Measurements from ENCODE around the gene ANKRD13A.

ANKRD13A gene

DNA sequence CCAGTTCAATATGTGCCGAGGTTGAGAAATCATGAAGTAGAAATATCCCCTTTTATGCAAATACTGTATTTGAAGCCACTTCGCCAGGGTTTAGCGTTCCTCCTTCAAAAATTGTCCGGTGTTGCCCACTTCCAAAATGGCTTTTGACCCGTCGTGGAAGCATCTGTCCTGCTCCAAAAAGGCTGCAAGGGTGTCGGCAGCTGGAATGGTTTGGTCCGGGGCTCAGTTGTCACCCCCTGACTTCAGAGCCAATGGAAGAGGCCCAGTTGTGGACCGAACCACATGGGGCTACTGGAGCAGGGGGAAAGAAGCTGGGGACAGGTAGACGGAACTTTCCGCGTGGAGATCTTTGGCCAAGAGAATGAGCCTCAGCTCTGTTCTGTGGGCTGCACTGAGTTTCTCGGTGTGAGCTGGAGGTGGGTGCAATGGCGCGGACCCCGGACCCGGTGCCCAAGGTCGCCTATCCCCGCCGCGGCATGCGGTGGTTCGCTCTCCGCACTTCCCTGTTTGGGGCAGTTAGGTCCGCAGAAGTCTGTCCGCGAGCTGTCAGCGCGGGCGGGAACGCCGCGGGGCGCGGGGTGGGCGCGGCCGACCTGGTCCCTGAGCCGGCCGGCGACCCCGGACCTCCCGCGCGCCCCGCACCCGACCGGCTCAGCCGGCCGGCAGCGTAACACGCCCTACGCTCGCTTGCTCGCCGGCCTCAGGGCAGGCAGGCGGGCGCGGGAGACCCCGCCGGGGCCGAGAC lies at the start of gene ANKRD13A:
ANKRD13A (plus strand) TSS at position 527 of the 745 bp plus-strand sequence. CDS start 259 bp downstream, outside the sequence.
- peak; percentile 70 for DNase-seq (ENCODE audit: low read depth)

- no peak for DNase-seq (ENCODE audit: low read depth)
These were observed 48.6 kb upstream of the ANKRD13A start for GRCh38 chr12:109950625-109951024.

DNA sequence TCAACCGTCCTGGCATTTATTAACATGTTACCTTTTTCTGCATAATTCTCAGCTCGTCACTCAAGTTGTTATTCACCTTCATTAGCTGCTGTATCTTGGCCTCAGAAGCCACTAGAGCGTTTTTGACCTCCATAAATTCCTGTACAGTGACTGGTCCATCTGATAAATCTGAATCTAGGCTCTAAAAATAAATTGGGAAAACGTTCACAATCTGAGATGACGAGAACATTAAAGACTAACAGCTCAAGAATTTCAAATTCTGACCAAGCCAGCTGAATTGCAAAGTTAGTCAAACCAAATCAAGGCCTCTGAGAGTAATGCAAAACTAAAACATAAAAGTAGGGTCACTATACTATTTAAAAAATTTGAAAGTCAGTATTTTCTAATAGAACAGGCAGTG lies 48.1 kb upstream of the ANKRD13A start:
- DNase-seq (ENCODE audit: low read depth) = no peak

DNA sequence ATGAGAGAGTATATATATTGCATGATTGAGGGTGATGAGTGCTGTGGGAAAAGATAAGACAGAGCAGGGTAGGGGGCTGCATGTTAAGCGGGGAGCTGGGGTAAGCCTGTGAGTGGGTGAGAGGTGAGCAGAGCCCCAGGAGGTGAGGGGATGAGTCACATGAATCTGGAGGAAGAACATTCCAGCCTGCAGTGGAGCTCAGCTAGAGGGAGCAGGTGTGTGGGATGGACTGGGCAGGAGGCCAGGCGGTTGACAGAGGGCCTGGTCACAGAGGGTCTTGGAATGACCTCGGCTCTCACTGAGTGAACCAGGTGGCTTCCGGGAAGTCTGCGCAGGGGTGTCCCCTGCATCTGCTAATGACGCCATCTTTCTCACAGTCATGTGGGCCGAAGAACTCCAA lies 47.5 kb upstream of the ANKRD13A start:
- DNase-seq (ENCODE audit: low read depth) = no peak

DNA sequence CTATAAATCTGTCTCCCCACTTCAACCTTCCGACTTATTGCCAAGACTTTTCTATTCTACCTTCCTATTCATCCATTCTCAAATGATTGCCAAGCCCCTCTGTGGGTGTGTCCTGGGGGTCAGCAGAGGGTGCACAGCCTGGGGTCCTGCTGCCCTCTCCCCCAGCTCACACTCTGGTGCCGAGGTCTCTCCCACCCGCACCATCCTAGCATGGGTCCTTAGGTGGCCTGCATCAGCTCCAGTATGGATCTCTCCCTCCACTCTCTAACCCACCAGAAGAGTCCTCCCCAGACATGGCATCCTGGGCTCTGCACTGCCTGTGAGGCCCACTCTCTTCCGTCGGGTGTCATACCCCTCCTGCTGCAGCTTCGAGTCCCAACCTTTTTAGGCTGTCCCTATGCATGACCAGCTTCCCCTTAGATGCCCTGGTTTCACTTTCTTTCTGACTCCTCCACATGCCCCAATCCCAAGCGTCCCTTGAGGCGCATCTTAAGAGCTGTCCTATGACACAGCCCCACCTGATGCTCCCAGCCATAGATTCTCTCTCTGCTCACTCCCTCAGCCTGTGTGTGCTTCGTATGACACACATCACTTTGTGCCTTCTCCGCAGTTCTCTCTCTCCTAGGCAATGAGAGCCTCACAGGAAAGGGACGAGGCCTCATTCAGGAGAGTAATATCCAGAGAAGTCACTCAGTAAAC lies 46.9 kb upstream of the ANKRD13A start:
- DNase-seq (ENCODE audit: low read depth) = no peak

- no peak for DNase-seq (ENCODE audit: low read depth)
These were observed 46.4 kb upstream of the ANKRD13A start for GRCh38 chr12:109952873-109953272.

GRCh38 chr12:109953656-109954055 lies 45.6 kb upstream of the ANKRD13A start:
- DNase-seq (ENCODE audit: low read depth) = no peak

DNA sequence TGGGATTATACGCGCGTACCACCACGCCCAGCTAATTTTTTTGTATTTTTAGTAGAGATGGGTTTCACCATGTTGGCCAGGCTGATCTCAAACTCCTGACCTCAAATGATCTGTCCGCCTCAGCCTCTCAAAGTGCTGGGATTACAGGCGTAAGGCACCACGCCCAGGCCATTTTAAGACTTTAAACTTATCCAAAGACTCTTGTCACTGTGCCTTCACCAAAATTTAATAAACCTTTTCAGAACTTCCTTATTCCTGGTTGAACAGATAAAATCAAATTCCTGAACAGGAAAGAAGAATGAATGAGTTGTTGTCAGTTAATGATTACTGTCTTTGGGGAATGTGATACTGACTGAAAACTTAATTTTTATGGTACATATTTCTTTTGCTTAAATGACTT lies 40.9 kb upstream of the ANKRD13A start:
- DNase-seq (ENCODE audit: low read depth) = no peak

GRCh38 chr12:109959411-109960093 lies 39.7 kb upstream of the ANKRD13A start:
- DNase-seq (ENCODE audit: low read depth) = no peak

- no peak for DNase-seq (ENCODE audit: low read depth)
These were observed 38.0 kb upstream of the ANKRD13A start for GRCh38 chr12:109961201-109961600.

GRCh38 chr12:109961612-109962011 lies 37.6 kb upstream of the ANKRD13A start:
- no peak for DNase-seq (ENCODE audit: low read depth)

DNA sequence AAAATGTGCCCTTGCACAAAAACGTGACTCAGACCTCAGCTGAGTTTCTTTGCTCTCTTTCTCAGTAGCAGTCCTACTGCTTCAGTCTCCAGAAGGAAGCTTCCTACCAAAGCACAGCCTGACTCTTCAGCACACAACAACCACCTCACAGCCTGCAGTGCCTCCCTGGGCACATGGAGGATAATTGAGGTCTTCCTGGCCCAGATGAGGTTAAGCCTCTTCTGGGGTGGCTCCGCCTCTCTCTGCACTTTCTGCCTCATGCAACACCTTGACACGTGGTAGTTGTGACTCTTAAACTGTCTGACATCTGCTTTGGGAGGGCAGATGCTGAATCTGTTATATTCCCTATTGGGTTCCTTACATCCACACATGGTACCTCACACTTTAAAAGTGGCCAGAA lies 36.8 kb upstream of the ANKRD13A start:
- DNase-seq (ENCODE audit: low read depth) = no peak

DNA sequence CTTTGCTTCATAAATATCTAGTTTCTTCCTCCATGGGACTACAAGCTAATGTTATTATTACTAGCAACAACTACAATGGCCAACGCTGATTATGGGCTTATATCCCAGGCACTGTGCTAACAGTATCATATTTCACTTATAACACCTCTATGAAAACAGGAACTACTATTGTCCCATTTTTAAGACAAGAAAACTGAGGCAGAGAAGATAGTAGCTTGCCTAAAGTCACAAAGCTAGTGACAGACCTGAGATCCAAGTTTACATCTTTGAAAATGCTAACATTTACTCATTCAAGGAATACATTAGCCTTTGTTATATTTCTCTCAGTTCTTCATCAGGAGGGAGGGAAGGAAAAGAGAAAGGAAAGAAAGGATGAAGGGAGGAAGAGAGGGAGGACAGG lies 35.9 kb upstream of the ANKRD13A start:
- DNase-seq (ENCODE audit: low read depth) = no peak

DNA sequence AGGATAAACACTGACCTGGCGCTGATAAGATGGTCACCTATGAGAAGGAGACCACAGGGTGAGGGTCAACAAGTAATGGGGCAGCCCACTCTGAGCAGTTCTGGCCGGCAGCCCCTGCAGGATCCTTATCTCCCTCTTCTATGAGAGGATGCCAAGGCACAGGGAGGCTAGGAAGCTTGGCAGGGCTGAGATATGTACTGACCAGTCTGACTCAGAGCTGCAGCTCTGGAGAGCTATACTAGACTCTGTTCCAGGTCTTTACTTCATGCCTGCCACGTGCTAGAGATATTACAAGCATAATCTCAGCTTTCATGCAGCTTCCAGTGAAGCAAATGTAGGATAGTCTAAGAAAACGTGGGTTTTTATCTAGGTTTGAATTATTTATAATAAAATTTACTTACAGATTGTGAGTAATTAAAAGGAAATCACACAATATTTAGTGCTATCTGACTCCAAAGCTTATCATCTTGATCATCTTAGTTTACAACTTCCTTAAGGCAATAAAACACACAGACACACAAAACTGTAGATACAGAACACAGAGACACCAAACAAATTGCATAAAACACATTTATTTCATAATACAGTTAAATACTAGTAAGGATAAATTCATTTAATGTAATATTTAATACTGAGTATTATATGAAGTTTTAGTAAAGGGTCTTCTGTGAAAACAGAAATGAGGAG lies 35.3 kb upstream of the ANKRD13A start:
- no peak for DNase-seq (ENCODE audit: low read depth)

GRCh38 chr12:109966546-109966945 lies 32.7 kb upstream of the ANKRD13A start:
- DNase-seq (ENCODE audit: low read depth) = no peak

- no peak for DNase-seq (ENCODE audit: low read depth)
These were observed 31.7 kb upstream of the ANKRD13A start for GRCh38 chr12:109967383-109968031.

GRCh38 chr12:109968032-109968420 lies 31.2 kb upstream of the ANKRD13A start:
- DNase-seq (ENCODE audit: low read depth) = no peak

GRCh38 chr12:109968801-109969200 lies 30.4 kb upstream of the ANKRD13A start:
- DNase-seq (ENCODE audit: low read depth) = no peak

DNA sequence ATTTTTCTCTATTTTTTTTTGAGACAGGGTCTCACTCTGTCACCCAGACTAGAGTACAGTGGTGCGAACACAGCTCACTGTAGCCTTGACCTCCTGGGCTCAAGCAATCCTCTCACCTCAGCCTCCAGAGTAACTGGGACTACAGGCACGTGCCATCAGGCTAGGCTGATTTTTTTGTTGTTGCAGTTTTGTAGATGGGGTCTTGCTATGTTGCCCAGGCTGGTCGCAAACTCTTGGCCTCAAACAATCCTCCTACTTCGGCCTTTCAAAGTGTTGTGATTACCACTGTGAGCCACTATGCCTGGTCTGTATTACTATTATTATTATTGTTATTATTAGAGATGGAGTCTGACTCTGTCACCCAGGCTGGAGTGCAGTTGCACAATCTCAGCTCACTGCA lies 26.4 kb upstream of the ANKRD13A start:
- no peak for DNase-seq (ENCODE audit: low read depth)

GRCh38 chr12:109981311-109981710 lies 17.9 kb upstream of the ANKRD13A start:
- peak; percentile 19 for DNase-seq (ENCODE audit: low read depth)

DNA sequence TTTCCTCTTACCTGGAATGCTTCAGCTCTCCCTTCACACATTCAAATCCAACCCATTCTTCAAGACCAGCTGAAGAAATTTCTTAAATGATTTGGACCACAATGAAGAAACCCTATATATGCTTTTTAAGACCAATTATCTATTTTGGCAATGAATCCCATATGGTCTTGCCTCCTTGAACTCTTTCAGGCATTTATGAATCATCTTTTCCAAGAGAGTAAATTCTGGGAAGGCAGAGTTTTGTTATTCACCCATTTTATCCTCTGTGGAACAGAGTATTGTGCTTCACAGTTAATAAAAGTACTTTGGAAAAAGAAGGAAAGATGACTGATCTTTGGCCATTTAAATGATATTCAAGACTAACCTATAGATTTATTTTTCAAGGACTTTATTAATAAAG lies 17.0 kb upstream of the ANKRD13A start:
- DNase-seq (ENCODE audit: low read depth) = no peak

All from stimulated activated CD8-positive, alpha-beta memory T cell treated with anti-CD3 and anti-CD28 coated beads, Interleukin-4, amount 100 ng/mL, for 24 hours (primary cell).